ENCODE results near the gene CNOT4.

DNA sequence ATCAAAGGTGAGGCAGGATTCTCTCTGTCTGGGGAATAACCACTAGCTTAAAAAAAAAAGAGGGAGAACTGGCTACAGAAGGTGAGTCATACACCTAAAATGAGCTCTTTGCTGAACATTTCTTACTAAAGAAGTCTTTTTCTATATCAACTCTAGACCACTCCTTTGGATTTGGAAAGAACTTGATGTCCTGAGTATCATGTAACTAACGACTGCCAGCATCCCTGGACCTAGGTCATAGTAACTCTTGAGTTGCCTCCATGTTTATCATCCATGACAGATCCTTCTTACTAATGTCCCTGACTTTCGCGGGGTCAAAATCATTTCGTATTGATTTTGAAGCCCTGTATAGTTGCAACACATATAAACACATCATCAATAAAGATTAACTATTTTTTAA, 89.1 kb downstream of the CNOT4 start:
- TF ChIP-seq, protein P1, sequence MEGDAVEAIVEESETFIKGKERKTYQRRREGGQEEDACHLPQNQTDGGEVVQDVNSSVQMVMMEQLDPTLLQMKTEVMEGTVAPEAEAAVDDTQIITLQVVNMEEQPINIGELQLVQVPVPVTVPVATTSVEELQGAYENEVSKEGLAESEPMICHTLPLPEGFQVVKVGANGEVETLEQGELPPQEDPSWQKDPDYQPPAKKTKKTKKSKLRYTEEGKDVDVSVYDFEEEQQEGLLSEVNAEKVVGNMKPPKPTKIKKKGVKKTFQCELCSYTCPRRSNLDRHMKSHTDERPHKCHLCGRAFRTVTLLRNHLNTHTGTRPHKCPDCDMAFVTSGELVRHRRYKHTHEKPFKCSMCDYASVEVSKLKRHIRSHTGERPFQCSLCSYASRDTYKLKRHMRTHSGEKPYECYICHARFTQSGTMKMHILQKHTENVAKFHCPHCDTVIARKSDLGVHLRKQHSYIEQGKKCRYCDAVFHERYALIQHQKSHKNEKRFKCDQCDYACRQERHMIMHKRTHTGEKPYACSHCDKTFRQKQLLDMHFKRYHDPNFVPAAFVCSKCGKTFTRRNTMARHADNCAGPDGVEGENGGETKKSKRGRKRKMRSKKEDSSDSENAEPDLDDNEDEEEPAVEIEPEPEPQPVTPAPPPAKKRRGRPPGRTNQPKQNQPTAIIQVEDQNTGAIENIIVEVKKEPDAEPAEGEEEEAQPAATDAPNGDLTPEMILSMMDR (IDR thresholded peaks at IDR 0.05), result no peak
- TF ChIP-seq EP300 (IDR thresholded peaks at IDR 0.05), result no peak
